Measurements from ENCODE around the gene MAML2.

MAML2 gene

GRCh38 chr11:96326959-96327358, 16.0 kb downstream of the MAML2 start:
- TF ChIP-seq CTCF (IDR thresholded peaks at IDR 0.05; ENCODE audit: low read depth, low read length, missing control alignments) = no peak
- no peak for DNase-seq (ENCODE audit: low read depth)
- no peak overlapping the region for H3K4me3 ChIP-seq (ENCODE audit: low read depth, low read length)

DNA sequence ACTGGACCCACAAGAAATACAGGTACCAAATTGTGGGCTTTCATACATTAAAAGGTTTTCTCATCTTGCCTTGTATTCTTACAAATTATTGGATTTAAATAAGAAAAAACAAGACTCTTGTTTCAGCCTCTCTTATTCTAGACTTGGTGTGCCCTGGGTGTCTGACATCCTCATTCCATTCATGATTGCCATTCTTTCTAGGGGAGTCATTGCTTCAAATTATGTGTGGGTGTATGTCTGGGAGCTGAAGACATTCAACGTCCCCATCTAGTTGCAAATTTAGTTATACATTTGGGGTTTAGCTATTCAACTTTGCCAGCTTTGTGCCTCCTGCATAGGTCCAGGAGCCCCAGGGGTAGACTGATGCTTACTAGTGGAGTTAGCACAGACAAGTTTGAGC, 18.1 kb downstream of the MAML2 start:
- TF ChIP-seq CTCF (IDR thresholded peaks at IDR 0.05; ENCODE audit: low read depth, low read length, missing control alignments) = no peak
- no peak for DNase-seq (ENCODE audit: low read depth)
- H3K4me3 ChIP-seq (ENCODE audit: low read depth, low read length) = no peak overlapping the region

GRCh38 chr11:96323642-96323985, 19.4 kb downstream of the MAML2 start:
- TF ChIP-seq CTCF (IDR thresholded peaks at IDR 0.05; ENCODE audit: low read depth, low read length, missing control alignments) = no peak
- DNase-seq (ENCODE audit: low read depth) = no peak
- no peak overlapping the region for H3K4me3 ChIP-seq (ENCODE audit: low read depth, low read length)

DNA sequence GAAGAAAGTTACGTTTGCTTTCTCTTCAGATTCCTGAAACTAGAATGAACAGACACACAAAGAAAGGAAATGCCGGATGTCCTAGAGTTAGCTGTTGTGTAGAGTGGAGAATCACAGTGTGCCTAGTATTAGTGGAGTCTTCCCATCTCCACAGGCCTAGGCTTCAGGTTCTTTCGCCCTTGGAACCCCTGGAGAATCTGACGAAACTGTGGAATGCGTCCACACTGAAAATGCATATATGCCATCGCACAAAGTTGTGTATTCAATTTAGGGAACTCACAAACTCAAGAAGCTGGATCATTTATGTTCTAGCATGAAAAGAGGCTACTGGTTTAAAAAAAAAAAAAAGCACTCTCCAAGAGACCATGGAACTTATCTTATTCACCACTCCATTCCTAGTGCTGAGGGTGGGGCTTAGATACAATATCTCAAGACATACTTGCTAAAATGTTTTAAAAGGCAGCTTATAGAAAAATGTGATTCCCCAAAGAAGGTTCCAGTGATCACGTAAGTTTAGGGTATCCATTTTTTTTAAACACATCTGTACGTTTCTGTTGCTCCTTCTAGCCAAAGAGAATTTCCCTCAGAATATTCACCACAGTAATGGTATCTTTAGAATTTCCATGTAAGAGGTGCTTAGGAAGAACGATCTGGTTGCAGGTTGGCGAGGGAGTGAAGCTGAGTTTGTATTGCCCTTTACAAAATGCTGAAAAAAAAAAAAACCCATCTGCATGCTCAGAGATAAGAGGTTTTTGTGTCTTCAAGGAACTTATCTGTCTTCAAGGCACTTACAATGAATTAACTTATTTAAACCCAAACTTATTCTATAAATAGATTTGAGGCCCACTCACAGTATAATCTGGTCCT, 20.0 kb downstream of the MAML2 start:
- no peak overlapping the region for H3K4me3 ChIP-seq (ENCODE audit: low read depth, low read length)
- no peak for DNase-seq (ENCODE audit: low read depth)
- no peak for TF ChIP-seq CTCF (IDR thresholded peaks at IDR 0.05; ENCODE audit: low read depth, low read length, missing control alignments)

GRCh38 chr11:96321091-96321490, 21.9 kb downstream of the MAML2 start:
- DNase-seq (ENCODE audit: low read depth) = no peak
- TF ChIP-seq CTCF (IDR thresholded peaks at IDR 0.05; ENCODE audit: low read depth, low read length, missing control alignments) = no peak
- H3K4me3 ChIP-seq (ENCODE audit: low read depth, low read length) = no peak overlapping the region

- no peak for TF ChIP-seq CTCF (IDR thresholded peaks at IDR 0.05; ENCODE audit: low read depth, low read length, missing control alignments)
- no peak for DNase-seq (ENCODE audit: low read depth)
Measured at GRCh38 chr11:96319898-96320656, 22.9 kb downstream of the MAML2 start.

More at GRCh38 chr11:96319898-96320656, 22.9 kb downstream of the MAML2 start:
- H3K4me3 ChIP-seq (ENCODE audit: low read depth, low read length) = no peak overlapping the region

All from GM12864 (cell line).